Breast epithelium (tissue), 3 donors: ENCODE measurements around the gene CDC34.

ENCODE experiments used
- POLR2A ChIP-seq: fragments of 450-650 bp; IDR thresholded peaks from one replicate; pipeline ENCODE4 v1.6.1; 2016; ENCODE audit warnings: antibody characterized with exemption, mild to moderate bottlenecking, moderate library complexity
- TF ChIP-seq, protein P1 (sequence below), 3 donors: fragments of 450-650 bp; IDR thresholded peaks; one replicate each; pipeline ENCODE4 v1.5.1; 2016 to 2017; ENCODE audit warnings: antibody characterized with exemption in 3 of 3, mild to moderate bottlenecking in 3 of 3, moderate library complexity in 3 of 3

DNA sequence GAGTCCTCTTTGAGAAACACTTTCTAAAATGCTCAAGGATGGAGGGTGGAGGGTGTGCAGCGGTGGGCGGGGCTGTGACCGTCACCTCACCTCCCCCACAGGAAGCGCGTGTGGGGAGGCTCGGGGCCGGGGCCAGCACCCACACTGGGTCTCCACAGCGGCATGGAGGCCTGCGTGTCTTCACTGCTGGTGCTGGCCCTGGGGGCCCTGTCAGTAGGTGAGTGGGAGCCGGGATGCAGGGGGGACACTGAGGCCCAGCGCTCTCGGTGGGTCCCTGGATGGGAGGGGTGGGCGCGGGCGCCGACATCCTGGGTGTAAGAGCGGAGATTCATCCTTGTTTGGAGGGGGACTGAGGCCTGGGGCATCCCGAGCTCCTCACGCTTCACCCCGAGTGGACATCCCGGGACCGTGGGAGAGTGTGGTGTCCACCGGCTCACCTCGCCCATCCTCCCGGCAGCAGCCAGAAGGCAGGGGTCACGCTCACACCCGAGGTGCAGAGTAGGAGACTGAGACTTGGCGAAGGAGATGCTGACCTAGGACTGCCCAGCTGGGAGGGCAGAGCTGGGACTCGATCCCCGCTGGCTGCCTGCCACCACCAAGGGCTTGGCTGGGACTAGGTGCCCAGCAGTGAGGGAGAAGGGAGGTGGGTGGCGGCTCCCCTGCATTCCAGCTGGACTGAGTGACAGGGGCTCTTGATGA, 12.5 kb downstream of the CDC34 start, which contains the start of gene GZMM:
- TF ChIP-seq, protein P1, sequence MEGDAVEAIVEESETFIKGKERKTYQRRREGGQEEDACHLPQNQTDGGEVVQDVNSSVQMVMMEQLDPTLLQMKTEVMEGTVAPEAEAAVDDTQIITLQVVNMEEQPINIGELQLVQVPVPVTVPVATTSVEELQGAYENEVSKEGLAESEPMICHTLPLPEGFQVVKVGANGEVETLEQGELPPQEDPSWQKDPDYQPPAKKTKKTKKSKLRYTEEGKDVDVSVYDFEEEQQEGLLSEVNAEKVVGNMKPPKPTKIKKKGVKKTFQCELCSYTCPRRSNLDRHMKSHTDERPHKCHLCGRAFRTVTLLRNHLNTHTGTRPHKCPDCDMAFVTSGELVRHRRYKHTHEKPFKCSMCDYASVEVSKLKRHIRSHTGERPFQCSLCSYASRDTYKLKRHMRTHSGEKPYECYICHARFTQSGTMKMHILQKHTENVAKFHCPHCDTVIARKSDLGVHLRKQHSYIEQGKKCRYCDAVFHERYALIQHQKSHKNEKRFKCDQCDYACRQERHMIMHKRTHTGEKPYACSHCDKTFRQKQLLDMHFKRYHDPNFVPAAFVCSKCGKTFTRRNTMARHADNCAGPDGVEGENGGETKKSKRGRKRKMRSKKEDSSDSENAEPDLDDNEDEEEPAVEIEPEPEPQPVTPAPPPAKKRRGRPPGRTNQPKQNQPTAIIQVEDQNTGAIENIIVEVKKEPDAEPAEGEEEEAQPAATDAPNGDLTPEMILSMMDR (IDR thresholded peaks at IDR 0.05): no peak
- TF ChIP-seq POLR2A: no peak
